Endothelial cell of umbilical vein (primary cell): ENCODE data around the gene DLGAP1. TPM values are rescaled to one million over a fixed set of nuclear protein-coding genes. Genes with fewer than 3 reads are reported as not detected.

Source experiments
- BruUV-seq: library from RNA; stranded (reverse); fragments of 400-500 nt; replicated peaks from 2 replicates; lab custom pipeline; 2021; lab: Mats Ljungman, UMichigan
- CTCF ChIA-PET: fragments of 300-600, 350-600 bp; sonication (Branson Sonifier 250); formaldehyde crosslinking; loops from one replicate; lab custom pipeline; 2021; ENCODE audit warnings: antibody characterized with exemption, inconsistent platforms; lab: Charles Lee
- POLR2A ChIA-PET: fragments of 300-600, 350-600 bp; sonication (Branson Sonifier 250); formaldehyde crosslinking; loops from one replicate; lab custom pipeline; 2021; ENCODE audit warnings: antibody characterized with exemption, inconsistent platforms; lab: Charles Lee
- DNase-seq: peaks from one replicate; pipeline ENCODE4 v3.0.0-alpha.2; 2011; ENCODE audit warnings: low read depth, low spot score
- FAIRE-seq: peaks from 2 replicates; lab custom pipeline; 2011; peaks lifted over from hg19 to GRCh38; lab: Jason Lieb, UNC
- H2AFZ ChIP-seq: 2 replicates; pipeline ENCODE4 v1.6.0; 2012; ENCODE audit warnings: low read depth, low read length, control low read depth, inconsistent platforms
- H3K27ac ChIP-seq: 2 replicates; pipeline ENCODE4 v1.5.1; 2011; ENCODE audit warnings: low read depth, mild to moderate bottlenecking, control low read depth, low read length, moderate library complexity; ENCODE audit not compliant: insufficient read depth
- H3K27me3 ChIP-seq, 2 experiments: 2 replicates each; pipeline versions ENCODE4 v1.6.0 to v1.6.1; 2011; ENCODE audit warnings: low read length in 2 of 2, mixed read lengths in 1 of 2; ENCODE audit not compliant: control insufficient read depth in 2 of 2, insufficient read depth in 2 of 2
- H3K36me3 ChIP-seq, 2 experiments: 2 replicates in 1 of 2; 3 replicates in 1 of 2; pipeline ENCODE4 v1.5.1; 2011; ENCODE audit warnings: low read length in 2 of 2, mild to moderate bottlenecking in 1 of 2, moderate library complexity in 1 of 2; ENCODE audit not compliant: control insufficient read depth in 2 of 2, insufficient read depth in 2 of 2; ENCODE audit errors: extremely low read depth in 1 of 2
- H3K4me1 ChIP-seq: 3 replicates; pipeline ENCODE4 v1.5.1; 2011; ENCODE audit warnings: mild to moderate bottlenecking, low read length; ENCODE audit not compliant: control insufficient read depth, insufficient read depth; ENCODE audit errors: extremely low read depth
- H3K4me2 ChIP-seq: 2 replicates; pipeline ENCODE4 v1.6.1; 2011; ENCODE audit warnings: low read length, control low read depth, mixed read lengths; ENCODE audit not compliant: insufficient read depth
- H3K4me3 ChIP-seq, 3 experiments: fragments of 200-600 bp in 1 of 3; sonication (generic), shearing (Covaris generic) in 1 of 3; replicated peaks in 1 of 3; 2 replicates each; pipeline ENCODE4 v1.5.1; 2011 to 2016; ENCODE audit warnings: control low read depth in 3 of 3, low read length in 3 of 3, mild to moderate bottlenecking in 2 of 3, inconsistent platforms in 1 of 3, low read depth in 1 of 3, moderate library complexity in 1 of 3; ENCODE audit not compliant: insufficient read depth in 1 of 3
- H3K79me2 ChIP-seq: 2 replicates; pipeline ENCODE4 v1.6.0; 2012; ENCODE audit warnings: low read length, inconsistent platforms; ENCODE audit not compliant: control insufficient read depth, insufficient read depth
- H3K9ac ChIP-seq: replicated peaks from 2 replicates; pipeline ENCODE3; 2011; ENCODE audit warnings: low read length, control low read depth; ENCODE audit not compliant: insufficient read depth; ENCODE audit errors: extremely low read depth
- H3K9me1 ChIP-seq: replicated peaks from 3 replicates; pipeline ENCODE4 v1.6.0; 2011; ENCODE audit warnings: mild to moderate bottlenecking, low read length; ENCODE audit not compliant: control insufficient read depth, insufficient read depth; ENCODE audit errors: extremely low read depth
- H3K9me3 ChIP-seq: replicated peaks from 2 replicates; pipeline ENCODE4 v1.5.1; 2012; ENCODE audit warnings: low read length, inconsistent platforms; ENCODE audit not compliant: control insufficient read depth, insufficient read depth
- H4K20me1 ChIP-seq: replicated peaks from 2 replicates; pipeline ENCODE3; 2011; ENCODE audit warnings: mild to moderate bottlenecking, low read length; ENCODE audit not compliant: control insufficient read depth, insufficient read depth; ENCODE audit errors: extremely low read depth
- FOS ChIP-seq: IDR thresholded peaks from 2 replicates; pipeline ENCODE4 v1.6.1; 2011; ENCODE audit warnings: mild to moderate bottlenecking, low read length, moderate library complexity, borderline replicate concordance; ENCODE audit not compliant: insufficient read depth
- GATA2 ChIP-seq: IDR thresholded peaks from 2 replicates; pipeline ENCODE4 v1.7.0; 2011; ENCODE audit warnings: low read depth, mild to moderate bottlenecking, moderate library complexity, mixed read lengths, low read length; ENCODE audit not compliant: insufficient read length, insufficient read depth
- dilution Hi-C: fragments of 300-500 bp; cut with MboI; formaldehyde crosslinking; loops from one replicate; pipeline ENCODE4 v1.15.0; 2019; ENCODE audit warnings: low sequenced_read_pairs; ENCODE audit not compliant: extremely low pct_ligation_motif_present
- intact Hi-C: fragments of 100-400 bp; cut with micrococcal nuclease; formaldehyde crosslinking; loops from one replicate; pipeline ENCODE4 v1.10.0; 2022
- polyA plus RNA-seq, 4 experiments: library from polyadenylated mRNA; depleted of rRNA in 3 of 4; stranded (reverse) in 3 of 4; unstranded in 1 of 4; fragments of >200 nt; gene quantifications; 2 replicates each; pipeline versions ENCODE4 v1.2.1 to v1.2.3, GENCODE V29; 2011 to 2012; ENCODE audit warnings: missing spikeins in 1 of 4
- total RNA-seq: library from RNA; stranded (reverse); gene quantifications from 2 replicates; pipeline ENCODE4 v1.2.3, GENCODE V29; 2021
- TF ChIP-seq, protein P1 (sequence below), 2 donors: IDR thresholded peaks; 1 replicate in 1 of 2; 2 replicates in 1 of 2; pipeline ENCODE4 v1.5.1; 2011; ENCODE audit warnings: low read length in 2 of 2, mild to moderate bottlenecking in 2 of 2, moderate library complexity in 2 of 2, control low read depth in 1 of 2, inconsistent platforms in 1 of 2, low read depth in 1 of 2; ENCODE audit not compliant: insufficient read depth in 1 of 2; ENCODE audit errors: extremely low read depth in 1 of 2

DLGAP1 gene
- total and polyA plus RNA-seq, 2 donors (not counting 3 experiments of a cell fraction or from before 2014, with no cell fraction given): 0.04 TPM; not detected in 1

DNA sequence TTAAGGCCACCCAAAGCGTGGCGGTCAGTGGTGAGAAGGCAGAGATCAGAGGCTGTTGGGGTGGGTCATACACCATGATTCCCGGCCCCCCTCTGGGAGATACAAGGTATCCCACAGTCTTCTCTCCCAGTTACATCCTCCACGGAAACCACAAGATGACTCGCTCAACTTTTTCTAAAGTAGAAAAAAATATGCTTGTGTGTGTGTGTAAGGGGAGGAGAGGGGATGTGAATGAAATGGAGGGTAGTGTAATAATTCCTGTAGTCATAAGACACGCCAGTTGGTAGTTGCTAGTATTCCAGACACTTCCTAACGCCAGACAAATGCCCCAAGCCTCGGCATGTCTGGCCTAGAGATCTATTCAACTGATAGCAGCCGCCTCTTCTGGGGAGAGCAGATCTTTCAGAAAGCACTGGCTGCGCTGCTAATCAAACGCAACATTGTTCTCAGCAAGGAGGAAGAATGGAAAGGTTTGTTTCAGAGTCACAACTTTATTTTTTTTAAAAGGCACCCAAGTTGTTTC is 861.7 kb downstream of the DLGAP1 start:
- H3K4me1 ChIP-seq: peaks cover 48% of the 10 kb centered on the region

More for the DNA sequence above, 861.7 kb downstream of the DLGAP1 start:
- H3K27ac ChIP-seq: peak overlapping the region; percentile 100
- peak overlapping the region in 2 of 3 experiments; percentile 8 to 52 for H3K4me3 ChIP-seq
- TF ChIP-seq FOS (no peak), GATA2 (peak; percentile 90)
- TF ChIP-seq, protein P1, sequence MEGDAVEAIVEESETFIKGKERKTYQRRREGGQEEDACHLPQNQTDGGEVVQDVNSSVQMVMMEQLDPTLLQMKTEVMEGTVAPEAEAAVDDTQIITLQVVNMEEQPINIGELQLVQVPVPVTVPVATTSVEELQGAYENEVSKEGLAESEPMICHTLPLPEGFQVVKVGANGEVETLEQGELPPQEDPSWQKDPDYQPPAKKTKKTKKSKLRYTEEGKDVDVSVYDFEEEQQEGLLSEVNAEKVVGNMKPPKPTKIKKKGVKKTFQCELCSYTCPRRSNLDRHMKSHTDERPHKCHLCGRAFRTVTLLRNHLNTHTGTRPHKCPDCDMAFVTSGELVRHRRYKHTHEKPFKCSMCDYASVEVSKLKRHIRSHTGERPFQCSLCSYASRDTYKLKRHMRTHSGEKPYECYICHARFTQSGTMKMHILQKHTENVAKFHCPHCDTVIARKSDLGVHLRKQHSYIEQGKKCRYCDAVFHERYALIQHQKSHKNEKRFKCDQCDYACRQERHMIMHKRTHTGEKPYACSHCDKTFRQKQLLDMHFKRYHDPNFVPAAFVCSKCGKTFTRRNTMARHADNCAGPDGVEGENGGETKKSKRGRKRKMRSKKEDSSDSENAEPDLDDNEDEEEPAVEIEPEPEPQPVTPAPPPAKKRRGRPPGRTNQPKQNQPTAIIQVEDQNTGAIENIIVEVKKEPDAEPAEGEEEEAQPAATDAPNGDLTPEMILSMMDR (IDR thresholded peaks at IDR 0.05; ENCODE audit: extremely low read depth in 1 of 2, insufficient read depth in 1 of 2, low read depth in 1 of 2, low read length in 2 of 2): no peak
- POLR2A ChIA-PET: interaction anchor here (0.6 to 2.6 kb wide), 10 partner anchors 10 to 347 kb away, joined by 3 to 22 read pairs (median 8); no protein-coding TSS in a partner anchor
- FAIRE-seq (no peak), DNase-seq (no peak)
- no peaks in the 10 kb centered on the region for H3K36me3 ChIP-seq
- H3K9me1 ChIP-seq: no peaks in the 10 kb centered on the region
- peaks cover 3% of the 10 kb centered on the region for H3K79me2 ChIP-seq
- peak overlapping the region; percentile 100 for H3K9ac ChIP-seq
- TSS peak; percentile 4 for BruUV-seq
- peak overlapping the region; percentile 62 for H3K4me2 ChIP-seq
- H3K9me3 ChIP-seq: no peaks in the 10 kb centered on the region
- CTCF ChIA-PET: interaction anchor here (0.5 to 5.5 kb wide), 38 partner anchors 8 to 405 kb away, joined by 3 to 154 read pairs (median 5); partner anchors contain the start of gene TGIF1
- intact Hi-C loops: loop anchor here (5.0 kb wide), 1 partner anchor 404 kb away; no protein-coding TSS in a partner anchor
- H2AFZ ChIP-seq: peak overlapping the region; percentile 26
- H3K27me3 ChIP-seq: no peaks in the 10 kb centered on the region
- dilution Hi-C loops: no loop called here
- no peaks in the 10 kb centered on the region for H4K20me1 ChIP-seq
